Panc1 (cell line): ENCODE results near the gene ALG1. TPM values are rescaled to one million over a fixed set of nuclear protein-coding genes. Genes with fewer than 3 reads are reported as not detected.
"Not testable (repeated sequence)": the region's sequence is repeated elsewhere in the genome, so short reads cannot be mapped to it uniquely, and the experiment has no call there.

Experiments
- ATAC-seq: fragments of 200-7000 bp; cut with Tn5 transposase; 2 replicates; pipeline ENCODE4 v1.9.1; 2020; ENCODE audit warnings: mild to moderate bottlenecking, moderate library complexity
- BruUV-seq: library from RNA; stranded (reverse); fragments of 400-500 nt; replicated peaks from 2 replicates; lab custom pipeline; 2021; lab: Mats Ljungman, UMichigan
- CTCF ChIA-PET: fragments of 300-600 bp; sonication (Branson Sonifier 250); formaldehyde crosslinking; loops from one replicate; lab custom pipeline; 2022; ENCODE audit warnings: antibody characterized with exemption; lab: Charles Lee
- POLR2A ChIA-PET: fragments of 300-600 bp; sonication (Branson Sonifier 250); formaldehyde crosslinking; loops from one replicate; lab custom pipeline; 2022; ENCODE audit warnings: antibody characterized with exemption; lab: Charles Lee
- DNase-seq: peaks from one replicate; pipeline ENCODE4 v3.0.0-alpha.2; 2010; ENCODE audit warnings: low read depth, low spot score
- H3K27ac ChIP-seq: 2 replicates; pipeline ENCODE4 v1.5.1; 2011; ENCODE audit warnings: mild to moderate bottlenecking, low read length, inconsistent platforms
- H3K27me3 ChIP-seq: fragments of 200-500 bp; sonication (Bioruptor generic); 2 replicates; pipeline ENCODE4 v1.6.0; 2014; ENCODE audit warnings: low read length, inconsistent platforms; ENCODE audit not compliant: control insufficient read depth, insufficient read depth
- H3K36me3 ChIP-seq: fragments of 200-500 bp; sonication (Bioruptor generic); 2 replicates; pipeline ENCODE4 v1.5.1; 2014; ENCODE audit warnings: inconsistent platforms, mild to moderate bottlenecking, low read length, moderate library complexity; ENCODE audit not compliant: control insufficient read depth, insufficient read depth
- H3K4me1 ChIP-seq: 2 replicates; pipeline ENCODE4 v1.5.1; 2011; ENCODE audit warnings: inconsistent platforms, mild to moderate bottlenecking, low read length, moderate library complexity; ENCODE audit not compliant: control insufficient read depth, insufficient read depth
- H3K4me3 ChIP-seq, 2 experiments: 2 replicates each; pipeline ENCODE4 v1.5.1; 2011 to 2012; ENCODE audit warnings: low read depth in 2 of 2, low read length in 2 of 2, mild to moderate bottlenecking in 2 of 2, inconsistent platforms in 1 of 2, moderate library complexity in 1 of 2
- H3K9me3 ChIP-seq: fragments of 200-500 bp; sonication (Bioruptor generic); 2 replicates; pipeline ENCODE4 v1.5.1; 2014; ENCODE audit warnings: low read depth, mild to moderate bottlenecking, inconsistent platforms, low read length, moderate library complexity; ENCODE audit not compliant: control insufficient read depth, insufficient read depth
- POLR2AphosphoS5 ChIP-seq: IDR thresholded peaks from 2 replicates; pipeline ENCODE4 v1.6.1; 2012; ENCODE audit warnings: mild to moderate bottlenecking, low read depth, low read length, moderate library complexity
- SIN3A ChIP-seq: IDR thresholded peaks from 2 replicates; pipeline ENCODE4 v1.6.1; 2012; ENCODE audit warnings: low read depth, mild to moderate bottlenecking, low read length, moderate library complexity, borderline replicate concordance; ENCODE audit not compliant: insufficient read depth
- TCF7L2 ChIP-seq: IDR thresholded peaks from 2 replicates; pipeline ENCODE4 v1.6.1; 2011; ENCODE audit warnings: mild to moderate bottlenecking, low read depth, low read length, inconsistent platforms
- in situ Hi-C: cut with HindIII; loops from 2 replicates; pipeline ENCODE4 v1.10.0; 2016; ENCODE audit warnings: low sequenced_read_pairs, low pct_unique_long_range_greater_than_20kb
- intact Hi-C: fragments of 100-400 bp; cut with micrococcal nuclease; formaldehyde crosslinking; loops from one replicate; pipeline ENCODE4 v1.10.0; 2022; ENCODE audit not compliant: unreplicated experiment
- total RNA-seq: library from RNA; stranded (reverse); gene quantifications from one replicate; pipeline ENCODE4 v1.2.1, GENCODE V29; 2021; ENCODE audit not compliant: unreplicated experiment
- TF ChIP-seq, protein P1 (sequence below): fragments of 450-650 bp; IDR thresholded peaks from 2 replicates; pipeline ENCODE4 v1.5.1; 2017; ENCODE audit warnings: mild to moderate bottlenecking
- TF ChIP-seq, protein P2 (sequence below), 2 experiments: IDR thresholded peaks; 2 replicates each; pipeline ENCODE4 v1.6.1; 2011 to 2012; ENCODE audit warnings: low read depth in 2 of 2, control low read depth in 1 of 2, low read length in 1 of 2, mild to moderate bottlenecking in 1 of 2, moderate library complexity in 1 of 2; ENCODE audit not compliant: insufficient read depth in 1 of 2

The ALG1 gene
- total RNA-seq, 1 experiment from 2014 or later, result 46.6 TPM

DNA sequence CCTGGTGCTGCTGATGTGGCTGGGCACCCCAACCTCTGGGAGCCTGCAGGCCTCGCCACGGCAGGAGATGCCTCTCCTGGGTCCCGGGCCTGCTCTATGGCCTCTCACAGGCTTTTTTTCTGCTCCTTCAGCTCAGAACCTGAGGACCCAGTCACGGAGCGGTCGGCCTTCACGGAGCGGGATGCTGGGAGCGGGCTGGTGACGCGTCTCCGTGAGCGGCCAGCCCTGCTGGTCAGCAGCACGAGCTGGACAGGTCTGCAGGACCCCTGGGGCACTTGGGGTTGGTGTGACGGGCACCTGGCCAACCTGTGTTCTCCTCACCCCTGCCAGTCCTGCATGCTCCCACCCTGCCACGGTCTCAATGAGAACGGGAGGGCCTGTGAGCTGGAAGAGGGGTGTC lies 7.0 kb downstream of the ALG1 start:
- no TSS peak for BruUV-seq
- no peaks in the 10 kb centered on the region; the same call in 1 of the 2 replicates for H3K36me3 ChIP-seq
- no peaks in the 10 kb centered on the region for H3K4me1 ChIP-seq
- H3K27ac ChIP-seq, result no peak overlapping the region
- no peaks in the 10 kb centered on the region for H3K9me3 ChIP-seq
- no peak for ATAC-seq
- DNase-seq, result no peak
- in situ Hi-C loops, result no loop called here
- TF ChIP-seq TCF7L2 (no peak), SIN3A (no peak), POLR2AphosphoS5 (no peak)
- TF ChIP-seq, protein P1, sequence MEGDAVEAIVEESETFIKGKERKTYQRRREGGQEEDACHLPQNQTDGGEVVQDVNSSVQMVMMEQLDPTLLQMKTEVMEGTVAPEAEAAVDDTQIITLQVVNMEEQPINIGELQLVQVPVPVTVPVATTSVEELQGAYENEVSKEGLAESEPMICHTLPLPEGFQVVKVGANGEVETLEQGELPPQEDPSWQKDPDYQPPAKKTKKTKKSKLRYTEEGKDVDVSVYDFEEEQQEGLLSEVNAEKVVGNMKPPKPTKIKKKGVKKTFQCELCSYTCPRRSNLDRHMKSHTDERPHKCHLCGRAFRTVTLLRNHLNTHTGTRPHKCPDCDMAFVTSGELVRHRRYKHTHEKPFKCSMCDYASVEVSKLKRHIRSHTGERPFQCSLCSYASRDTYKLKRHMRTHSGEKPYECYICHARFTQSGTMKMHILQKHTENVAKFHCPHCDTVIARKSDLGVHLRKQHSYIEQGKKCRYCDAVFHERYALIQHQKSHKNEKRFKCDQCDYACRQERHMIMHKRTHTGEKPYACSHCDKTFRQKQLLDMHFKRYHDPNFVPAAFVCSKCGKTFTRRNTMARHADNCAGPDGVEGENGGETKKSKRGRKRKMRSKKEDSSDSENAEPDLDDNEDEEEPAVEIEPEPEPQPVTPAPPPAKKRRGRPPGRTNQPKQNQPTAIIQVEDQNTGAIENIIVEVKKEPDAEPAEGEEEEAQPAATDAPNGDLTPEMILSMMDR, result no peak
- TF ChIP-seq, protein P2, sequence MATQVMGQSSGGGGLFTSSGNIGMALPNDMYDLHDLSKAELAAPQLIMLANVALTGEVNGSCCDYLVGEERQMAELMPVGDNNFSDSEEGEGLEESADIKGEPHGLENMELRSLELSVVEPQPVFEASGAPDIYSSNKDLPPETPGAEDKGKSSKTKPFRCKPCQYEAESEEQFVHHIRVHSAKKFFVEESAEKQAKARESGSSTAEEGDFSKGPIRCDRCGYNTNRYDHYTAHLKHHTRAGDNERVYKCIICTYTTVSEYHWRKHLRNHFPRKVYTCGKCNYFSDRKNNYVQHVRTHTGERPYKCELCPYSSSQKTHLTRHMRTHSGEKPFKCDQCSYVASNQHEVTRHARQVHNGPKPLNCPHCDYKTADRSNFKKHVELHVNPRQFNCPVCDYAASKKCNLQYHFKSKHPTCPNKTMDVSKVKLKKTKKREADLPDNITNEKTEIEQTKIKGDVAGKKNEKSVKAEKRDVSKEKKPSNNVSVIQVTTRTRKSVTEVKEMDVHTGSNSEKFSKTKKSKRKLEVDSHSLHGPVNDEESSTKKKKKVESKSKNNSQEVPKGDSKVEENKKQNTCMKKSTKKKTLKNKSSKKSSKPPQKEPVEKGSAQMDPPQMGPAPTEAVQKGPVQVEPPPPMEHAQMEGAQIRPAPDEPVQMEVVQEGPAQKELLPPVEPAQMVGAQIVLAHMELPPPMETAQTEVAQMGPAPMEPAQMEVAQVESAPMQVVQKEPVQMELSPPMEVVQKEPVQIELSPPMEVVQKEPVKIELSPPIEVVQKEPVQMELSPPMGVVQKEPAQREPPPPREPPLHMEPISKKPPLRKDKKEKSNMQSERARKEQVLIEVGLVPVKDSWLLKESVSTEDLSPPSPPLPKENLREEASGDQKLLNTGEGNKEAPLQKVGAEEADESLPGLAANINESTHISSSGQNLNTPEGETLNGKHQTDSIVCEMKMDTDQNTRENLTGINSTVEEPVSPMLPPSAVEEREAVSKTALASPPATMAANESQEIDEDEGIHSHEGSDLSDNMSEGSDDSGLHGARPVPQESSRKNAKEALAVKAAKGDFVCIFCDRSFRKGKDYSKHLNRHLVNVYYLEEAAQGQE (IDR thresholded peaks at IDR 0.05; ENCODE audit: insufficient read depth in 1 of 2, low read depth in 2 of 2, low read length in 1 of 2), result no peak
- ChIA-PET CTCF (interaction anchor here (0.6 kb wide), 1 partner anchor 68 kb away, joined by 4 read pairs; no protein-coding TSS in a partner anchor), POLR2A (no interaction called here)
- H3K4me3 ChIP-seq, result no peak overlapping the region
- intact Hi-C loops, result no loop called here
- no peaks in the 10 kb centered on the region for H3K27me3 ChIP-seq

DNA sequence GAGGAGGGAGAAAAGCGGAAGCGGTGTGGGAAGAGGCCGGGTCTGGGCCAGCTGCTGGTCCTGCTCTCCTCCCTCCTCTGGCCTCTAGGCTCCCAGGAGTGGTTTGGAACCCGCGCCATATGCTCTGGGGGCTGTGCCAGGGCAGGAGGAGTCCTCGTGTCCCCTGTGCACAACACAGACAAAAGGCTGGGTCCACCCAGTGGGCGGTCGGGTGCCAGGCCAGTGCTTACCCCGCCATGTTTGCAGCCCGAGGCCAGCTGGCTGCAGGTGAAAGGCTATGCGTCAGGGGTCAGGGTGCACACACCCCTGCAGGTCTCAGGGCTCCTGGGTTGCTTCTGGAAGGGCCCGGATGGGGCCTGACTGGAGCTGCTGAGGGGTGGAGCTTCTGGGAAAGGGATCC lies 8.8 kb downstream of the ALG1 start:
- H3K27me3 ChIP-seq, H3K4me3 ChIP-seq, POLR2A ChIA-PET, intact Hi-C loops, H3K4me1 ChIP-seq, BruUV-seq, H3K9me3 ChIP-seq, H3K36me3 ChIP-seq, H3K27ac ChIP-seq, ATAC-seq, in situ Hi-C loops, DNase-seq: not testable (repeated sequence)
- CTCF ChIA-PET, result interaction anchor here (0.7 kb wide), 1 partner anchor 18 kb away, joined by 6 read pairs; no protein-coding TSS in a partner anchor

DNA sequence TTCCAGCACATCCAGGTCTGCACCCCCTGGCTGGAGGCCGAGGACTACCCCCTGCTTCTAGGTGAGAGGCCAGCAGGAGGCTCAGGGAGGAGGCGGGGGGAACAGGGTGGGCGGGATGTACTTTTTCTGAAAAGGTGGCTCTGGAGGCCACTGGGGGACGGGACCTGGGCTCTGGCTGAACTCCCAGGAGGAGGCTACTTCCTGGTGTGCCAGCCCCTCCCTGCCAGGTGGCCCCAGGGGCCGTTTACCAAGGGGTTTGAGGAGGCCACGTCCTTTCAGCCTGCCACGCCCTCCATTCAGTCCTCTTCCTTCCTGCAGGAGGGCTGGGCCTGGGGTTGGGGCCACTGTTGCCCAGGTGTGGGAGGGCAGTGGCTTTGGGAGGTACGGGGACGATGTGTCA lies 9.4 kb downstream of the ALG1 start:
- in situ Hi-C loops, DNase-seq, H3K4me3 ChIP-seq, H3K36me3 ChIP-seq, H3K9me3 ChIP-seq, intact Hi-C loops, H3K27ac ChIP-seq, H3K4me1 ChIP-seq, ATAC-seq, BruUV-seq, POLR2A ChIA-PET, H3K27me3 ChIP-seq: not testable (repeated sequence)
- CTCF ChIA-PET, result interaction anchor here (0.6 to 0.7 kb wide), 2 partner anchors 11 to 18 kb away, joined by 3 to 6 read pairs; no protein-coding TSS in a partner anchor

DNA sequence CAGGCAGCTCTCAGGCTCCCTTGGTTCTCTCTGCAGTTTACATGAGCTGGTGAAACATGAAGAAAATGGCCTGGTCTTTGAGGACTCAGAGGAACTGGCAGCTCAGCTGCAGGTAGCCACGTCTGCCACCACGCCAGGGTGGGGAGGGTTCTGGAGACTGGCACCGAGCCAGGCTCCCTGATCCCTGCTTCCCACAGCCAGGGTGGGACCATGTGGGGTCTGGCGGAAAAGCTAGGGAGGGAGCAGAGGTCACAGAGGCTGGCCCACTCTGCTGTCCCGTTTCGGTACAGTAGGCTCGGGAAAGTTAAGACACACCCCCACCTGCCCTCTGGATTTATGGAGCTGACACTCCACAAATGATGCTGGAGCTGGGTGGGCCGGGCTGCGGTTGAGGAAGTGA lies 12.0 kb downstream of the ALG1 start:
- POLR2A ChIA-PET, H3K36me3 ChIP-seq, H3K27ac ChIP-seq, intact Hi-C loops, DNase-seq, CTCF ChIA-PET, in situ Hi-C loops, H3K27me3 ChIP-seq, ATAC-seq, H3K4me3 ChIP-seq, H3K4me1 ChIP-seq, H3K9me3 ChIP-seq, BruUV-seq: not testable (repeated sequence)

DNA sequence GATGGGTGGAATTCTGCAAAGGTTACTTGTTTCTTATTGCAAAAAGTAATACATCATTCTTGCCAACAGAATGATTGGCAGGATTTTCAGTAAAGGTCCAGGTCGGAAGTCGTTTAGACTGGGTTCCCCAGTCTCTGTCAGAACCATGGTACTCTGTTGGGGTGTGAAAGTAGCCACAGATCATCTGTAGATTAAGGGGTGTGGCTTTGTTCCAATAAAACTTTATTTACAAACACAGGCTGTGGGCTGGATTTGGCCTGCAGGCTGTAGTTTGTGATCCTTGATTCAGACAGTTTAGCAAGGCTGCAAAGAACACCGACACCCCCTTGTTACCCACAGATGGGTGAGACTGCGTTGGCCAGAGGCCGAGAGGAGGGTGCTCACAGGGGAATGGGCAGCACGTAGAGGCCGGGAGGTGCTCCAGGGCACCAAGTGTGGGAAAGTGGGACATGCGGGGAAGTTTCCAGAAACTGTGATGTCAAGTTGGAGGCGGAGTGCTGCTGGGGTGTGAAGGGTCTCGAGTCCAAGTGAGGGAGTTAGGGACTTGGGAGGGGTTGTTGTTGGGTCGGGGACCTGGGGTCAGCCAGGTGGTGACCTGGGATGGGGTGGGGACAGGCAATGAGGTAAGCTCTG lies 12.6 kb downstream of the ALG1 start:
- H3K4me1 ChIP-seq, ATAC-seq, BruUV-seq, in situ Hi-C loops, H3K36me3 ChIP-seq, intact Hi-C loops, CTCF ChIA-PET, DNase-seq, H3K4me3 ChIP-seq, POLR2A ChIA-PET, H3K9me3 ChIP-seq, H3K27me3 ChIP-seq, H3K27ac ChIP-seq: not testable (repeated sequence)
